GM20000 (cell line): ENCODE results near the gene HK3.

ENCODE experiments used
- DNase-seq: peaks from one replicate; pipeline ENCODE4 v3.0.0; 2012; ENCODE audit warnings: low spot score
- TF ChIP-seq, protein P1 (sequence below): IDR thresholded peaks from 2 replicates; pipeline ENCODE4 v1.5.1; 2012; ENCODE audit warnings: mild to moderate bottlenecking, control low read depth; ENCODE audit errors: extremely low read depth, missing control alignments

HK3 gene

DNA sequence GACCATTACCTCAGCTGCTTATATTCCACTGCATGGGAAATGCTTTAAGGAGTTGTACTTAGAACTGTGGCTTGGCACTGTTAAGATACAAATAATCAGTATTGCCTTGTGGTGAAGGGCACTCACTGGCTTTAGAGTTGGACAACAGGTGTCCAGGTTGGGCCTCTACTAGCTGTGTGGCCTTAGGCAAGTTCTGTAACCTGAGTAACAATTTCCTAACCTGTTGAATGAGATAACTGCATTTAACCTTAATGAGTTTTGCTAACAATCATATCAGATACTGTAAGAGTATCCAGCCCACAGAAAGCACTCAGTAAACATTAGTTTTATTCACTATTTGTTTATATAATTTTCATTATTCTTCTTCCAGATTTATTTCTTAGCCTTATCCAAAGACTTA is 17.2 kb upstream of the HK3 start:
- no peak for DNase-seq
- TF ChIP-seq, protein P1, sequence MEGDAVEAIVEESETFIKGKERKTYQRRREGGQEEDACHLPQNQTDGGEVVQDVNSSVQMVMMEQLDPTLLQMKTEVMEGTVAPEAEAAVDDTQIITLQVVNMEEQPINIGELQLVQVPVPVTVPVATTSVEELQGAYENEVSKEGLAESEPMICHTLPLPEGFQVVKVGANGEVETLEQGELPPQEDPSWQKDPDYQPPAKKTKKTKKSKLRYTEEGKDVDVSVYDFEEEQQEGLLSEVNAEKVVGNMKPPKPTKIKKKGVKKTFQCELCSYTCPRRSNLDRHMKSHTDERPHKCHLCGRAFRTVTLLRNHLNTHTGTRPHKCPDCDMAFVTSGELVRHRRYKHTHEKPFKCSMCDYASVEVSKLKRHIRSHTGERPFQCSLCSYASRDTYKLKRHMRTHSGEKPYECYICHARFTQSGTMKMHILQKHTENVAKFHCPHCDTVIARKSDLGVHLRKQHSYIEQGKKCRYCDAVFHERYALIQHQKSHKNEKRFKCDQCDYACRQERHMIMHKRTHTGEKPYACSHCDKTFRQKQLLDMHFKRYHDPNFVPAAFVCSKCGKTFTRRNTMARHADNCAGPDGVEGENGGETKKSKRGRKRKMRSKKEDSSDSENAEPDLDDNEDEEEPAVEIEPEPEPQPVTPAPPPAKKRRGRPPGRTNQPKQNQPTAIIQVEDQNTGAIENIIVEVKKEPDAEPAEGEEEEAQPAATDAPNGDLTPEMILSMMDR, result no peak

DNA sequence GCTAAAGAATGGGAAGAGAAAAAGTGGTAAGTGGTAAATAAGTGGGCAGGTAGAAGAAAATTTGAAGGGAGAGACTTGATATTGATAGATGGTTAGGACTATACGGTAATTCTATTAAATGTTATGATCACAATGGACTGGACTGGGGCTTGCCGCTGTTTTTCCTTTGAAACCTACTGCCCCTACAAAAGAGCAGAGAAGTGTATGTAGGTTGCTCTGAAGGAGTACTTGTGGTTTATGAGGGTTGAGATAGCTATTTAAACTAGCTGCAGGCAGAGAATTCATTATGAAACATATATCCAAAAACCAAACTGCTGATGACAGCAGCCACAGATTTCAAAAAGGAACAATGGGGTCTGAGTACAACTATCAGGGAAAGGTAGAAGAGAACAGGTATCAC is 16.8 kb upstream of the HK3 start:
- TF ChIP-seq, protein P1, result no peak
- no peak for DNase-seq

- DNase-seq, result no peak
Observed at GRCh38 chr5:176912115-176912514, 13.0 kb upstream of the HK3 start.

DNA sequence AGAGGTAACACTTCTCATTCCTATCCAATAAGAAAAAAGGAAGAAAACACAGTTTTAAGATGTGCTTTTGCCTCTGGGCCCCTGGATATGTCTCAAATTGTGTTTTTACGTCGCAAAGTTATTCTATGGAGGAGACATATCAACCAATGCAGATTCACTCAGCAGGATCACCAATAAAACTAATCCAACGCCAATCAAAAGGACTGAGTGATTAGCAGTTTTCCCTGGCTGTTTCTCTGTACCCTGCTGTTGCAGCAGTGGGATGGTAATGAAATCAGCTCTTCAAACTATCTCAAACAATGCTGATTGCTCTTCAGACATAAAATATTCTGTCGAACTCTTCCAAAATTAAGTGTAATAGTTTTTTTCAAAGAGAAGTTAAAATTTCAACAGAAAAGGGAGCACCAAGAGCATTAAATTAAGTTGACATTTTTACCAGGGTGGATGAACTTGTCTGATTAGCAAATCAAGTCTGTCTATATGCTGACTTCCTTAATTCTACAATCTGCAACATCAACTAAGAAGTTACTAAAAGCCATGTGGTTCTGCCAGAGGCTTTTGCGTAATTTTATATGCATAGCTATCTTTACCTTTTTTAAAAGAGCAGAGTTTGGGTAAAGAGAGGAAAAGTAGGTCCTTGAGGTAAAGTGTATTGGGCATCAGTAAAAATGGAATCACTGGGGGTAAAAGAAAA is 9.7 kb upstream of the HK3 start:
- no peak for DNase-seq
- TF ChIP-seq, protein P1, result no peak

More at GRCh38 chr5:176912115-176912514, 13.0 kb upstream of the HK3 start:
- TF ChIP-seq, protein P1, result no peak

GRCh38 chr5:176906796-176907195 is 7.7 kb upstream of the HK3 start:
- TF ChIP-seq, protein P1, result no peak
- DNase-seq, result no peak

DNA sequence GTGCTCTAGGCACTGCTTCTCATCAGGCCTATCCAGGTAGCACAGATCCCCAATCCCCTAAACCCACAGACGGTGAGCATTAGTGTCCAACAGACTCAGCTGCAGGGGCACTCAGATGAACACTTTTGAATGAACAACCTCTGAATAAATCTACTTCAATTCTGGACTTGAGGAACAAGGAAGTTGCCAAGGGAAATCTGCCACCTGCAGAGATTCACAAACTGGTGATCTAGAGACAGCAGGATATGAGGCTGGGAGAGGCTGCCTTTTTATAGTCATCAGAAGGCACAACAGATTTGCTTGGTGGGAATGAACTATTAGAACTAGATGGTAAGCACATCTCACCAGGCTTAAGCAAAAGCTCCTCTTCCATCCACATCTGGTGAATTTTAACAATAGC is 7.0 kb upstream of the HK3 start:
- DNase-seq, result no peak

GRCh38 chr5:176904276-176904675 is 5.1 kb upstream of the HK3 start:
- no peak for DNase-seq
- TF ChIP-seq, protein P1, result no peak

More for the DNA sequence above, 7.0 kb upstream of the HK3 start:
- TF ChIP-seq, protein P1, result no peak
